ENCODE results near the gene ADAMTS5.

DNA sequence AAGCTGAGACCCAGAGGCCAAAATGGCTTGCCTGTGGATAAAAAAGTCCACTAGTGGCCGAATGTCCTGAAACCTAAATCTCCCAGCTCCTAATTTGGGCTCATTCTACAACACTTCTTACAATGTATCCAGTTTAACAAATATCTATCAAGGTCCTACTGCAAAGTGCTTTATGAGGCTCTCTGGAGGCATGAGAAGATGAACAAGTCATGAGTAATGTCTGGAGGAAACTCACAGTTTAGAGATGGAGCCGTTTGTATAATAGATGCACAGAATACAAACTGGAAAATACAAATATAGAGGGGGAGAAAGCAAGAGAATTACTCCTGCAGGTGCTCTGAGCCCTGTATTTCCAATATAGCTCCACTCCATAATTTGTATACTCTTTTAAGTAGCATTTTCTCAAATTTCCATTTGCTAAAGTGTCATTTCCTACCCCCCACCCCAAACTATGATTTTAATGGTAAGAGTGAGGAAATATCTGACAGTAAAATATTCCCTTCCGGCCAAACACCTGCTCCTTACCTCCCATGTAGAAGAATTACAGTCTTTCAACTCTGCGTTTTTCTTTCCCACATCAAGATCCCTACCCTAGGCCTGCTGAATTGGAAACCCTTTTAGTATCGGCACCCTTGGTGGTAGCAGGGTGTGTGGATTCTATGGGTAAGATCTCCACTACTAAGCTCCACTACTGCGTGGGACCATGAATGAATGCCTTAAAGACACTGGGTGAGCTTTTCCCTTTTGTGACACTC is 3.3 kb upstream of the ADAMTS5 start:
- TF ChIP-seq, protein P1, sequence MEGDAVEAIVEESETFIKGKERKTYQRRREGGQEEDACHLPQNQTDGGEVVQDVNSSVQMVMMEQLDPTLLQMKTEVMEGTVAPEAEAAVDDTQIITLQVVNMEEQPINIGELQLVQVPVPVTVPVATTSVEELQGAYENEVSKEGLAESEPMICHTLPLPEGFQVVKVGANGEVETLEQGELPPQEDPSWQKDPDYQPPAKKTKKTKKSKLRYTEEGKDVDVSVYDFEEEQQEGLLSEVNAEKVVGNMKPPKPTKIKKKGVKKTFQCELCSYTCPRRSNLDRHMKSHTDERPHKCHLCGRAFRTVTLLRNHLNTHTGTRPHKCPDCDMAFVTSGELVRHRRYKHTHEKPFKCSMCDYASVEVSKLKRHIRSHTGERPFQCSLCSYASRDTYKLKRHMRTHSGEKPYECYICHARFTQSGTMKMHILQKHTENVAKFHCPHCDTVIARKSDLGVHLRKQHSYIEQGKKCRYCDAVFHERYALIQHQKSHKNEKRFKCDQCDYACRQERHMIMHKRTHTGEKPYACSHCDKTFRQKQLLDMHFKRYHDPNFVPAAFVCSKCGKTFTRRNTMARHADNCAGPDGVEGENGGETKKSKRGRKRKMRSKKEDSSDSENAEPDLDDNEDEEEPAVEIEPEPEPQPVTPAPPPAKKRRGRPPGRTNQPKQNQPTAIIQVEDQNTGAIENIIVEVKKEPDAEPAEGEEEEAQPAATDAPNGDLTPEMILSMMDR (optimal IDR thresholded peaks at IDR 0.05 in 1 of 3, IDR thresholded peaks at IDR 0.05 in 1 of 3, conservative IDR thresholded peaks at IDR 0.05 in 1 of 3; ENCODE audit: extremely low read depth in 1 of 3, insufficient read depth in 2 of 3, low read length in 3 of 3): no peak
- no peak for TF ChIP-seq EZH2 (IDR thresholded peaks at IDR 0.05; ENCODE audit: low read length)

Measured in keratinocyte (primary cell).